Measurements from ENCODE around the gene EAF1. TPM values are rescaled to one million over a fixed set of nuclear protein-coding genes. Genes with fewer than 3 reads are reported as not detected.

The EAF1 gene
- total RNA-seq, 2 donors from 2014 or later = 29.1 to 33.1 TPM

DNA sequence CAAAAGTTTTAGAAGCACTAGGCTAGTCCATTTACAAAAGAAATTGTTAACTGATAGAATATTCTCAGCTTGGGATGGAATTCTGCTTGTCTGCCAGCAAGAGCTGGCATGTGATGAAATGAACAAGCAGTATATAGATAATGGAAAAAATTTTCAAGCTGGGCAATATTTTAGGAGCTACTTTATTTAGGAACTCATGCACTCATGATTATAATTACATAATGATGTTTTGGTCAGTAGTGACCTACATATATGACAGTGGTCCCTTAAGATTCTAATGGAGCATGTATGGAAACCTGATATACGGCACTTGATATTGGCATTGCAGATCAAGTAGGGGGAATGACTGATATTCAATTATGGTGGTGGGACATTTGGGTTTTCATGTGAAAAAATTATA is 6.1 kb downstream of the EAF1 start:
- Mint-ChIP-seq H3K27me3 (ENCODE audit: insufficient read depth) (no peaks in the 10 kb centered on the region), H3K9me3 (no peaks in the 10 kb centered on the region), H3K4me1 (peaks cover 6% of the 10 kb centered on the region), H3K27ac (no peak overlapping the region), H3K4me3 (no peak overlapping the region), H3K36me3 (ENCODE audit: low read depth) (peaks cover 53% of the 10 kb centered on the region)
- peaks cover 73% of the 10 kb centered on the region for H3K36me3 ChIP-seq (ENCODE audit: control insufficient read depth, insufficient read depth, low read length)
- no peak overlapping the region for H3K27ac ChIP-seq (ENCODE audit: low read depth, low read length)
- no peak overlapping the region for H3K4me3 ChIP-seq (ENCODE audit: low read length)
- TF ChIP-seq CTCF (conservative IDR thresholded peaks at IDR 0.05) = no peak
- no peaks in the 10 kb centered on the region for H3K4me1 ChIP-seq (ENCODE audit: control insufficient read depth, insufficient read depth, low read length)
- no peaks in the 10 kb centered on the region for H3K9me3 ChIP-seq (ENCODE audit: control insufficient read depth, low read length)
- H3K27me3 ChIP-seq (ENCODE audit: control insufficient read depth, insufficient read depth, low read length, poor library complexity, severe bottlenecking) = no peaks in the 10 kb centered on the region
- DNase-seq = no peak
- 98 to 100% methylated on average over 1 of the region's 1 CpG for WGBS, 2 experiments (ENCODE audit: insufficient coverage in 1 of 2, insufficient read length in 1 of 2)
- no peak overlapping the region for H3K9ac ChIP-seq (ENCODE audit: extremely low read depth, low read length, poor library complexity, severe bottlenecking)

GRCh38 chr3:15434756-15435155 is 7.4 kb downstream of the EAF1 start:
- Mint-ChIP-seq H3K27ac (no peak overlapping the region), H3K9me3 (no peaks in the 10 kb centered on the region), H3K36me3 (ENCODE audit: low read depth) (peaks cover 61% of the 10 kb centered on the region), H3K4me3 (no peak overlapping the region), H3K4me1 (no peaks in the 10 kb centered on the region), H3K27me3 (ENCODE audit: insufficient read depth) (no peaks in the 10 kb centered on the region)
- Histone ChIP-seq H3K27me3 (ENCODE audit: control insufficient read depth, insufficient read depth, low read length, poor library complexity, severe bottlenecking) (no peaks in the 10 kb centered on the region), H3K4me3 (ENCODE audit: low read length) (no peak overlapping the region), H3K9ac (ENCODE audit: extremely low read depth, low read length, poor library complexity, severe bottlenecking) (no peak overlapping the region), H3K9me3 (ENCODE audit: control insufficient read depth, low read length) (no peaks in the 10 kb centered on the region), H3K36me3 (ENCODE audit: control insufficient read depth, insufficient read depth, low read length) (peaks cover 85% of the 10 kb centered on the region), H3K4me1 (ENCODE audit: control insufficient read depth, insufficient read depth, low read length) (no peaks in the 10 kb centered on the region), H3K27ac (ENCODE audit: low read depth, low read length) (no peak overlapping the region)
- WGBS, 2 experiments (ENCODE audit: insufficient coverage in 1 of 2, insufficient read length in 1 of 2) = 94 to 100% methylated on average over 3 to 4 of the region's 4 CpGs
- DNase-seq = peak; percentile 57
- TF ChIP-seq CTCF (conservative IDR thresholded peaks at IDR 0.05) = no peak

GRCh38 chr3:15436246-15436645 is 8.8 kb downstream of the EAF1 start:
- no peak for TF ChIP-seq CTCF (conservative IDR thresholded peaks at IDR 0.05)
- DNase-seq = no peak
- Histone ChIP-seq H3K4me1 (ENCODE audit: control insufficient read depth, insufficient read depth, low read length) (no peaks in the 10 kb centered on the region), H3K9me3 (ENCODE audit: control insufficient read depth, low read length) (no peaks in the 10 kb centered on the region), H3K27ac (ENCODE audit: low read depth, low read length) (no peak overlapping the region), H3K27me3 (ENCODE audit: control insufficient read depth, insufficient read depth, low read length, poor library complexity, severe bottlenecking) (no peaks in the 10 kb centered on the region), H3K9ac (ENCODE audit: extremely low read depth, low read length, poor library complexity, severe bottlenecking) (no peak overlapping the region), H3K36me3 (ENCODE audit: control insufficient read depth, insufficient read depth, low read length) (peaks cover 89% of the 10 kb centered on the region), H3K4me3 (ENCODE audit: low read length) (no peak overlapping the region)
- Mint-ChIP-seq H3K4me3 (no peak overlapping the region), H3K27me3 (ENCODE audit: insufficient read depth) (no peaks in the 10 kb centered on the region), H3K27ac (no peak overlapping the region), H3K36me3 (ENCODE audit: low read depth) (peaks cover 73% of the 10 kb centered on the region), H3K4me1 (no peaks in the 10 kb centered on the region), H3K9me3 (no peaks in the 10 kb centered on the region)
- 89 to 91% methylated on average over 4 to 6 of the region's 6 CpGs for WGBS, 2 experiments (ENCODE audit: insufficient coverage in 1 of 2, insufficient read length in 1 of 2)
